Measurements from ENCODE around the gene DLD.
A peak's percentile ranks its signal among the peaks of the same experiment; 100 is the strongest.

GRCh38 chr7:107890962-107891635 is at the start of gene DLD:
- TF ChIP-seq POLR2A (IDR thresholded peaks at IDR 0.05; ENCODE audit: insufficient read depth in 1 of 2, low read depth in 2 of 2, low read length in 2 of 2): peak; percentile 75 to 85
- no peak for TF ChIP-seq RAD51 (IDR thresholded peaks at IDR 0.05; ENCODE audit: borderline replicate concordance)
- TF ChIP-seq NR2C2 (CRISPR knock-in tag; IDR thresholded peaks at IDR 0.05; ENCODE audit: borderline replicate concordance): no peak
- TF ChIP-seq SMC3 (IDR thresholded peaks at IDR 0.05; ENCODE audit: low read length): no peak
- no peak for TF ChIP-seq CTCF (CRISPR knock-in tag; IDR thresholded peaks at IDR 0.05)
- peak; percentile 92; the same call in 1 of the 2 replicates for TF ChIP-seq NRL (CRISPR knock-in tag; IDR thresholded peaks at IDR 0.05; ENCODE audit: borderline replicate concordance)
- TF ChIP-seq ELF4 (CRISPR knock-in tag; IDR thresholded peaks at IDR 0.05; ENCODE audit: borderline replicate concordance): no peak
- peak; percentile 70; the same call in 1 of the 2 replicates for TF ChIP-seq PRDM10 (CRISPR knock-in tag; IDR thresholded peaks at IDR 0.05; ENCODE audit: low read depth)
- no peak for TF ChIP-seq NR2F2 (IDR thresholded peaks at IDR 0.05; ENCODE audit: borderline replicate concordance, low read depth)
- TF ChIP-seq PHF8 (CRISPR knock-in tag; IDR thresholded peaks at IDR 0.05): peak; percentile 99
- no peak for TF ChIP-seq ZNF235 (CRISPR knock-in tag; IDR thresholded peaks at IDR 0.05; ENCODE audit: borderline replicate concordance)

Measured in HepG2 (cell line).